ENCODE measurements around the gene CASZ1.

- TF ChIP-seq CTCF (conservative IDR thresholded peaks at IDR 0.05; ENCODE audit: low read depth in 2 of 2): no peak
- TF ChIP-seq EZH2phosphoT487 (IDR thresholded peaks at IDR 0.05; ENCODE audit: unreplicated experiment): no peak
- TF ChIP-seq EZH2 (IDR thresholded peaks at IDR 0.05; ENCODE audit: low read depth, unreplicated experiment): no peak
- no peak for TF ChIP-seq POLR2AphosphoS5 (IDR thresholded peaks at IDR 0.05; ENCODE audit: low read depth)
- no peak for TF ChIP-seq ZNF331 (CRISPR knock-in tag; IDR thresholded peaks at IDR 0.05; ENCODE audit: low read depth)
Measured at GRCh38 chr1:10745383-10745782, 51.1 kb downstream of the CASZ1 start.
